ENCODE results near the gene LCE1E.

DNA sequence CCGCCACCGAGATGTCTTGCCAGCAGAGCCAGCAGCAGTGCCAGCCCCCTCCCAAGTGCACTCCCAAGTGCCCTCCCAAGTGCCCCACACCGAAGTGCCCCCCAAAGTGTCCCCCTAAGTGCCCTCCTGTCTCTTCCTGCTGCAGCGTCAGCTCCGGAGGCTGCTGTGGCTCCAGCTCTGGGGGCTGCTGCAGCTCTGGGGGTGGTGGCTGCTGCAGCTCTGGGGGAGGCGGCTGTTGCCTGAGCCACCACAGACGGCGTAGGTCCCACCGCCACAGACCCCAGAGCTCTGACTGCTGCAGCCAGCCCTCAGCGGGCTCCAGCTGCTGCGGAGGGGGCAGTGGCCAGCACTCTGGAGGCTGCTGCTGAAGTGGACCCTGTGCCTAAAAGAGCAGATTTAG is 9.7 kb upstream of the LCE1E start:
- TF ChIP-seq POLR2A (IDR thresholded peaks at IDR 0.05) = no peak
- TF ChIP-seq, protein P1, sequence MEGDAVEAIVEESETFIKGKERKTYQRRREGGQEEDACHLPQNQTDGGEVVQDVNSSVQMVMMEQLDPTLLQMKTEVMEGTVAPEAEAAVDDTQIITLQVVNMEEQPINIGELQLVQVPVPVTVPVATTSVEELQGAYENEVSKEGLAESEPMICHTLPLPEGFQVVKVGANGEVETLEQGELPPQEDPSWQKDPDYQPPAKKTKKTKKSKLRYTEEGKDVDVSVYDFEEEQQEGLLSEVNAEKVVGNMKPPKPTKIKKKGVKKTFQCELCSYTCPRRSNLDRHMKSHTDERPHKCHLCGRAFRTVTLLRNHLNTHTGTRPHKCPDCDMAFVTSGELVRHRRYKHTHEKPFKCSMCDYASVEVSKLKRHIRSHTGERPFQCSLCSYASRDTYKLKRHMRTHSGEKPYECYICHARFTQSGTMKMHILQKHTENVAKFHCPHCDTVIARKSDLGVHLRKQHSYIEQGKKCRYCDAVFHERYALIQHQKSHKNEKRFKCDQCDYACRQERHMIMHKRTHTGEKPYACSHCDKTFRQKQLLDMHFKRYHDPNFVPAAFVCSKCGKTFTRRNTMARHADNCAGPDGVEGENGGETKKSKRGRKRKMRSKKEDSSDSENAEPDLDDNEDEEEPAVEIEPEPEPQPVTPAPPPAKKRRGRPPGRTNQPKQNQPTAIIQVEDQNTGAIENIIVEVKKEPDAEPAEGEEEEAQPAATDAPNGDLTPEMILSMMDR (IDR thresholded peaks at IDR 0.05) = no peak

Data from stomach (tissue), 4 donors.